ENCODE data around the gene ADGRB2.

Gene ADGRB2

GRCh38 chr1:31683997-31684396 lies 80.1 kb downstream of the ADGRB2 start:
- in situ Hi-C loops (cut with MboI; ENCODE audit: low sequenced_read_pairs) = no loop called here

GRCh38 chr1:31681415-31681814 lies 82.7 kb downstream of the ADGRB2 start:
- in situ Hi-C loops (cut with MboI; ENCODE audit: low sequenced_read_pairs) = no loop called here

GRCh38 chr1:31679676-31680230 lies 84.4 kb downstream of the ADGRB2 start:
- in situ Hi-C loops (cut with MboI; ENCODE audit: low sequenced_read_pairs) = no loop called here

- in situ Hi-C loops (cut with MboI; ENCODE audit: low sequenced_read_pairs) = no loop called here
These were observed 85.0 kb downstream of the ADGRB2 start for GRCh38 chr1:31679091-31679490.

- in situ Hi-C loops (cut with MboI; ENCODE audit: low sequenced_read_pairs) = no loop called here
These were observed 85.5 kb downstream of the ADGRB2 start for GRCh38 chr1:31678681-31679080.

- in situ Hi-C loops (cut with MboI; ENCODE audit: low sequenced_read_pairs) = no loop called here
These were observed 86.2 kb downstream of the ADGRB2 start for GRCh38 chr1:31677949-31678348.

- in situ Hi-C loops (cut with MboI; ENCODE audit: low sequenced_read_pairs) = no loop called here
These were observed 86.7 kb downstream of the ADGRB2 start for GRCh38 chr1:31677401-31677800.
